ENCODE data around the gene AP2A2. TPM values are rescaled to one million over a fixed set of nuclear protein-coding genes. Genes with fewer than 3 reads are reported as not detected.

The AP2A2 gene
- 10 to 100 TPM; 79.4 to 97.7 TPM for total RNA-seq
- polyA plus RNA-seq (2013, experiment 1 of 2) = 62.5 TPM
- 49.7 TPM for polyA plus RNA-seq (2013, experiment 2 of 2)
- long read RNA-seq, experiment 1, partial matches to known transcripts = 9 of 23 reads
- long read RNA-seq, experiment 1, other reads (novel, unspliced or antisense) = 14 of 23 reads
- long read RNA-seq, experiment 2, full-length matches to known transcripts = 61 of 102 reads
- long read RNA-seq, experiment 2, partial matches to known transcripts = 9 of 102 reads
- long read RNA-seq, experiment 2, other reads (novel, unspliced or antisense) = 32 of 102 reads
- long read RNA-seq, experiment 3, full-length matches to known transcripts = 15 of 38 reads
- long read RNA-seq, experiment 3, partial matches to known transcripts = 8 of 38 reads
- long read RNA-seq, experiment 3, other reads (novel, unspliced or antisense) = 15 of 38 reads
- long read RNA-seq, experiment 4, partial matches to known transcripts = 2 of 5 reads
- long read RNA-seq, experiment 4, other reads (novel, unspliced or antisense) = 3 of 5 reads

DNA sequence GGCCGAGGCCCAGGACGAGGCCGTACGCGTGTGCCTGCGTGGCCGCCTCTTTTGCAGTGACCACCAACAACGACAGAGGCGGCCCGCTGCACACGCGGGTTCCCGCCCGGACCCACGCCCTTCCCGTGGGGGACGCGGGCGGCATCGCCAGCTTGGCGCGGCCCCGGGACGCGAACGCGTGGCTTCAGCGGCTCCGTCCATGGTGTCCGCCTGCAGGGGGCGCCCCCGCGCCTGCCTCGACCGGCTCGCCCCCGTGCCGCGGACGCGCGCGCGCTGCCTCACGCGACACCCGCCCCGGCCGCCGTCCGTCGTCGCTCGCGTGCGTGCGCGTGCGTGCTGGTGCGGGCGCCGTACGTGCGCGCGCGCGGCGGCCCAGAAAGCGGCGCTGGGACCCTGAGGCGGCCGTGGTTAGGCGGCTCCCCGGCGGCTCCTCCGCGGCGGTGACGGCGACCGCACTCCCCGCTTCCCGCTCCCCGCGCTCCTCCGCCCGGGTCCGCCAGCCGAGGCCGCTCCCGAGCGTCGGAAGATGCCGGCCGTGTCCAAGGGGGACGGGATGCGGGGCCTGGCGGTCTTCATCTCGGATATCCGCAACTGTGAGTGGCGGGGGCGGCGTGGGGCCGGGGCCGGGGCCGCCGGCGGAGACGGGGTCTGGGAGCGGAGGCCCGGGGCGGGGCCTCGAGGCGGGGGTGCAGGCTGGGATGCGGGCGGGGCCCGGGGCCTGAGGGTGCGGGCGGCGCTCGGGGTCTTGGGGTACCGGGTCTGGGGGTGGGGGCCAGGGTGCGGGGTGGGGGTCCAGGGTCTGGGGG is at the start of gene AP2A2:
TSS of gene AP2A2 (plus strand) at position 375 of the 806 bp plus-strand sequence. CDS start at position 527, 152 bp downstream.
- Mint-ChIP-seq H3K36me3 (ENCODE audit: low read depth) (peaks cover 12% of the 10 kb centered on the region), H3K4me3 (peak within 1 kb of the TSS; percentile 81), H3K27me3 (ENCODE audit: insufficient read depth) (no peaks in the 10 kb centered on the region), H3K27ac (peak within 1 kb of the TSS; percentile 93), H3K4me1 (peaks cover 12% of the 10 kb centered on the region), H3K9me3 (no peaks in the 10 kb centered on the region)
- Histone ChIP-seq H3K36me3 (ENCODE audit: control insufficient read depth, insufficient read depth, low read length) (peaks cover 23% of the 10 kb centered on the region), H3K9me3 (ENCODE audit: control insufficient read depth, low read length) (no peaks in the 10 kb centered on the region), H3K4me3 (ENCODE audit: low read length) (peak within 1 kb of the TSS; percentile 89), H3K9ac (ENCODE audit: extremely low read depth, low read length, poor library complexity, severe bottlenecking) (peak within 1 kb of the TSS; percentile 78), H3K27me3 (ENCODE audit: control insufficient read depth, insufficient read depth, low read length, poor library complexity, severe bottlenecking) (no peaks in the 10 kb centered on the region), H3K4me1 (ENCODE audit: control insufficient read depth, insufficient read depth, low read length) (no peaks in the 10 kb centered on the region), H3K27ac (ENCODE audit: low read depth, low read length) (no peak within 1 kb of the TSS)
- WGBS, 2 experiments (ENCODE audit: insufficient coverage in 1 of 2, insufficient read length in 1 of 2) = 6 to 14% methylated on average over 51 to 116 of the region's 124 CpGs
- peak; percentile 94 for DNase-seq
- TF ChIP-seq, protein P1, sequence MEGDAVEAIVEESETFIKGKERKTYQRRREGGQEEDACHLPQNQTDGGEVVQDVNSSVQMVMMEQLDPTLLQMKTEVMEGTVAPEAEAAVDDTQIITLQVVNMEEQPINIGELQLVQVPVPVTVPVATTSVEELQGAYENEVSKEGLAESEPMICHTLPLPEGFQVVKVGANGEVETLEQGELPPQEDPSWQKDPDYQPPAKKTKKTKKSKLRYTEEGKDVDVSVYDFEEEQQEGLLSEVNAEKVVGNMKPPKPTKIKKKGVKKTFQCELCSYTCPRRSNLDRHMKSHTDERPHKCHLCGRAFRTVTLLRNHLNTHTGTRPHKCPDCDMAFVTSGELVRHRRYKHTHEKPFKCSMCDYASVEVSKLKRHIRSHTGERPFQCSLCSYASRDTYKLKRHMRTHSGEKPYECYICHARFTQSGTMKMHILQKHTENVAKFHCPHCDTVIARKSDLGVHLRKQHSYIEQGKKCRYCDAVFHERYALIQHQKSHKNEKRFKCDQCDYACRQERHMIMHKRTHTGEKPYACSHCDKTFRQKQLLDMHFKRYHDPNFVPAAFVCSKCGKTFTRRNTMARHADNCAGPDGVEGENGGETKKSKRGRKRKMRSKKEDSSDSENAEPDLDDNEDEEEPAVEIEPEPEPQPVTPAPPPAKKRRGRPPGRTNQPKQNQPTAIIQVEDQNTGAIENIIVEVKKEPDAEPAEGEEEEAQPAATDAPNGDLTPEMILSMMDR (conservative IDR thresholded peaks at IDR 0.05) = peak; percentile 87

DNA sequence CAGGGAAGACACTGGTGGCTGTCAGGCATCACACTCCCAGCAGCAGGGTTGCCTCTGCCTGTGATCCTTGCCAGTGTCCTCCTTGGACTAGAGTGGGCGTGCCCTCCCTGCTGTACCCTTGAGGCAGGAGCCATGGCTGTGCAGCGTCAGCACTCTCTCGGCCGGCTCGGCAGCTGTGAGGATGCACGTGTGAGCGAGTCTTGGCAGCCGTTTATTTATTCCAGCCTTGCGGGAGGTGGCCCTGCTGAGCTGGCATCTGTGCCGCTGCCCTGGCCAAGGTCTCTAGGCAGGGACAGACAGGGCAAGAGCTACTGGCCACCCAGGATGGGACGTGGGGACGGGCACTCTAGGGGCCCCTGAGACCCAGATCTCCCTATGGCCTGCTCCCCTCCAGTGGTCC is 49.1 kb upstream of the AP2A2 start:
- DNase-seq = no peak
- no peaks in the 10 kb centered on the region for H3K4me1 Mint-ChIP-seq
- Histone ChIP-seq H3K4me3 (ENCODE audit: low read length) (no peak overlapping the region), H3K27ac (ENCODE audit: low read depth, low read length) (no peak overlapping the region), H3K9ac (ENCODE audit: extremely low read depth, low read length, poor library complexity, severe bottlenecking) (no peak overlapping the region), H3K9me3 (ENCODE audit: control insufficient read depth, low read length) (no peaks in the 10 kb centered on the region), H3K4me1 (ENCODE audit: control insufficient read depth, insufficient read depth, low read length) (no peaks in the 10 kb centered on the region), H3K27me3 (ENCODE audit: control insufficient read depth, insufficient read depth, low read length, poor library complexity, severe bottlenecking) (no peaks in the 10 kb centered on the region), H3K36me3 (ENCODE audit: control insufficient read depth, insufficient read depth, low read length) (peaks cover 16% of the 10 kb centered on the region)
- no peak overlapping the region for H3K27ac Mint-ChIP-seq
- TF ChIP-seq, protein P1 (conservative IDR thresholded peaks at IDR 0.05) = no peak
- no peaks in the 10 kb centered on the region for H3K27me3 Mint-ChIP-seq (ENCODE audit: insufficient read depth)
- H3K9me3 Mint-ChIP-seq = no peaks in the 10 kb centered on the region
- H3K36me3 Mint-ChIP-seq (ENCODE audit: low read depth) = peaks cover 48% of the 10 kb centered on the region
- H3K4me3 Mint-ChIP-seq = no peak overlapping the region
- 95 to 99% methylated on average over 7 to 12 of the region's 12 CpGs for WGBS, 2 experiments (ENCODE audit: insufficient coverage in 1 of 2, insufficient read length in 1 of 2)

DNA sequence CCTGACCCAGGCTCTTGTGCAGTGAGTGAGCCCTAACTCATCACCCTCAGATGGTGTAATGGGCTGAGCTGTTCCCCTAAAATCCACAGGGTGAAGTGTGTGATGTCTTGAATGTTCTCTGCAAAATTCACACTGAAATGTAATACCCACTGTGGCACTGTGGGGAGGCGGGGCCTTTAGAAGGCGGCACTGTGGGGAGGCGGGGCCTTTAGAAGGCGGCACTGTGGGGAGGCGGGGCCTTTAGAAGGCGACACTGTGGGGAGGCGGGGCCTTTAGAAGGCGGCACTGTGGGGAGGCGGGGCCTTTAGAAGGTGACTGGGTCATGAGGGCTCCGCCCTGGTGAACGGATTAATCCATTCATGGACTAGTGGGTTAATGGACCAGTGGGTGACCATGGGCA is 48.1 kb upstream of the AP2A2 start:
- DNase-seq = peak; percentile 89
- H3K9ac ChIP-seq (ENCODE audit: extremely low read depth, low read length, poor library complexity, severe bottlenecking) = no peak overlapping the region
- H3K27me3 ChIP-seq (ENCODE audit: control insufficient read depth, insufficient read depth, low read length, poor library complexity, severe bottlenecking) = no peaks in the 10 kb centered on the region
- Mint-ChIP-seq H3K4me1 (no peaks in the 10 kb centered on the region), H3K4me3 (no peak overlapping the region), H3K27me3 (ENCODE audit: insufficient read depth) (no peaks in the 10 kb centered on the region), H3K9me3 (no peaks in the 10 kb centered on the region), H3K36me3 (ENCODE audit: low read depth) (peaks cover 57% of the 10 kb centered on the region), H3K27ac (no peak overlapping the region)
- TF ChIP-seq, protein P1 (conservative IDR thresholded peaks at IDR 0.05) = no peak
- H3K9me3 ChIP-seq (ENCODE audit: control insufficient read depth, low read length) = no peaks in the 10 kb centered on the region
- WGBS, 2 experiments (ENCODE audit: insufficient coverage in 1 of 2, insufficient read length in 1 of 2) = 88% methylated on average over 11 of the region's 11 CpGs; no CpG with 5 or more reads in 1 of the 2 experiments
- H3K27ac ChIP-seq (ENCODE audit: low read depth, low read length) = no peak overlapping the region
- H3K4me3 ChIP-seq (ENCODE audit: low read length) = no peak overlapping the region
- H3K36me3 ChIP-seq (ENCODE audit: control insufficient read depth, insufficient read depth, low read length) = peaks cover 18% of the 10 kb centered on the region
- H3K4me1 ChIP-seq (ENCODE audit: control insufficient read depth, insufficient read depth, low read length) = no peaks in the 10 kb centered on the region
